Heart right ventricle (tissue), 16 donors: ENCODE measurements around the gene PRSS8. TPM values are rescaled to one million over a fixed set of nuclear protein-coding genes. Genes with fewer than 3 reads are reported as not detected.
"Not testable (repeated sequence)": the region's sequence is repeated elsewhere in the genome, so short reads cannot be mapped to it uniquely, and the experiment has no call there.

Source experiments
- ATAC-seq, 8 donors: fragments of 200-7000 bp; cut with Tn5 transposase; one replicate each; pipeline ENCODE4 v1.9.1; 2020; ENCODE audit warnings: mild to moderate bottlenecking in 8 of 8, moderate library complexity in 8 of 8, moderate number of reproducible peaks in 1 of 8
- DNase-seq, 2 donors: peaks; one replicate each; pipeline ENCODE4 v3.0.0-alpha.2; 2020
- H3K27ac ChIP-seq, 10 donors: fragments of 200-600 bp; sonication (generic) in 2 of 10; one replicate each; pipeline versions ENCODE4 v1.5.0 to v1.8.0; 2020 to 2022; ENCODE audit warnings: mild to moderate bottlenecking in 3 of 10
- H3K27me3 ChIP-seq, 7 donors: fragments of 200-600 bp; one replicate each; pipeline ENCODE4 v1.8.0; 2021 to 2022; ENCODE audit warnings: mild to moderate bottlenecking in 2 of 7
- H3K36me3 ChIP-seq, 9 donors: fragments of 200-600 bp; sonication (generic) in 1 of 9; one replicate each; pipeline versions ENCODE4 v1.5.0 to v1.8.0; 2020 to 2022; ENCODE audit warnings: mild to moderate bottlenecking in 2 of 9
- H3K4me1 ChIP-seq, 9 donors: fragments of 200-600 bp; sonication (generic) in 1 of 9; one replicate each; pipeline versions ENCODE4 v1.5.0 to v1.8.0; 2020 to 2022; ENCODE audit warnings: mild to moderate bottlenecking in 4 of 9
- H3K4me3 ChIP-seq, 10 donors: fragments of 200-600 bp; sonication (generic) in 2 of 10; one replicate each; pipeline versions ENCODE4 v1.5.0 to v1.8.0; 2020 to 2022; ENCODE audit warnings: mild to moderate bottlenecking in 7 of 10, moderate library complexity in 2 of 10
- H3K9me3 ChIP-seq, 11 donors: fragments of 200-600 bp in 10 of 11; sonication (generic) in 2 of 11; one replicate each; pipeline versions ENCODE4 v1.5.0 to v1.8.0; 2013 to 2022; ENCODE audit warnings: mild to moderate bottlenecking in 2 of 11, control low read depth in 1 of 11, moderate library complexity in 1 of 11
- WGBS, 2 donors: extraction: QIAGEN DNeasy Blood & Tissue Kit; methylation state at CpG; one replicate each; pipeline ENCODE4 v1.1.7; 2013; ENCODE audit warnings: inconsistent platforms in 1 of 2; 5-methylcytosine and 5-hydroxymethylcytosine counted together
- intact Hi-C, 10 donors: fragments of 100-400 bp; cut with DNase I; formaldehyde crosslinking; loops; one replicate each; pipeline versions ENCODE4 v1.11.1 to v1.14.2; 2022
- polyA plus RNA-seq, 2 donors: library from polyadenylated mRNA; stranded (reverse); fragments of 200-250 nt; gene quantifications; one replicate each; pipeline ENCODE4 v1.2.3, GENCODE V29; 2013
- total RNA-seq, 10 donors: library from RNA; stranded (reverse); fragmentation: NEBNext Ultra II Directional in 3 of 10; extraction: Animal tissue kit (Norgen Biotek cat#: 25700) in 3 of 10; gene quantifications; one replicate each; pipeline versions ENCODE4 v1.2.1 to v1.2.4, GENCODE V29; 2021 to 2023
- TF ChIP-seq, protein P1 (sequence below), 9 donors: fragments of 200-600 bp; sonication (generic) in 2 of 9; IDR thresholded peaks; one replicate each; pipeline versions ENCODE4 v1.5.0 to v1.8.0; 2021 to 2022; ENCODE audit warnings: antibody characterized with exemption in 9 of 9, mild to moderate bottlenecking in 5 of 9, moderate library complexity in 1 of 9
- donor health status: Arrhythmogenic right ventricular cardiomyopathy.
- donor health status: ischemic (EF 13 %, LVEDD 7.1; RV severe dilation, severe dysfunction).
- donor health status: healthy with polysubstance abuse.
- donor health status: DM: no; HTN: yes; CAD: no.
- donor health status: DM: no; HTN: no; CAD: no.
- donor health status: ischemic (EF 25% LVEDD 6.9; RV normal size, moderate dysfunction).
- donor health status: ischemic (EF 25% LVEDD 5.7; RV mildly dilated, moderate dysfunction).
- donor health status: healthy.
- donor health status: DM: yes; HTN: yes; CAD: no.
- donor health status: Ischemic cardiomyopathy.
- donor health status: ischemic (EF 35%, LVEDD 5.7; RV mildly dilated, moderate dysfunction).
- donor health status: nonischemic (EF 11% LVEDD 7.7; RV severe dilation, severe dysfunction).
- donor health status: DM: yes; HTN: yes; CAD: no.
- donor health status: PGD.
- donor health status: ischemic (EF 29% LVEDD 5.4; RV normal size, mild dysfunction).
- donor health status: nonischemic (EF 23%, LVEDD 6.1; RV moderate dilation, normal function).

PRSS8 gene
- total and polyA plus RNA-seq, 12 donors, result 0.09 to 0.57 (median 0.16) TPM; not detected in 7

GRCh38 chr16:31148896-31149295 is 13.4 kb upstream of the PRSS8 start:
- Histone ChIP-seq H3K4me3 (peak overlapping the region in 1 of 10 donors; percentile 16), H3K4me1 (peaks cover 0 to 15% (median 0%) of the 10 kb centered on the region in 9 donors), H3K9me3 (no peaks in the 10 kb centered on the region), H3K27me3 (peaks cover 0 to 25% (median 13%) of the 10 kb centered on the region in 7 donors), H3K27ac (peak overlapping the region in 1 of 10 donors; percentile 64), H3K36me3 (no peaks in the 10 kb centered on the region)
- intact Hi-C loops, result loop anchor here in 4 of 10 donors (10.0 kb wide), 2 partner anchors 154 to 164 kb away; partner anchors contain the start of gene HSD3B7 (in 2 of the 4)
- ATAC-seq (no peak), DNase-seq (no peak)
- TF ChIP-seq, protein P1, sequence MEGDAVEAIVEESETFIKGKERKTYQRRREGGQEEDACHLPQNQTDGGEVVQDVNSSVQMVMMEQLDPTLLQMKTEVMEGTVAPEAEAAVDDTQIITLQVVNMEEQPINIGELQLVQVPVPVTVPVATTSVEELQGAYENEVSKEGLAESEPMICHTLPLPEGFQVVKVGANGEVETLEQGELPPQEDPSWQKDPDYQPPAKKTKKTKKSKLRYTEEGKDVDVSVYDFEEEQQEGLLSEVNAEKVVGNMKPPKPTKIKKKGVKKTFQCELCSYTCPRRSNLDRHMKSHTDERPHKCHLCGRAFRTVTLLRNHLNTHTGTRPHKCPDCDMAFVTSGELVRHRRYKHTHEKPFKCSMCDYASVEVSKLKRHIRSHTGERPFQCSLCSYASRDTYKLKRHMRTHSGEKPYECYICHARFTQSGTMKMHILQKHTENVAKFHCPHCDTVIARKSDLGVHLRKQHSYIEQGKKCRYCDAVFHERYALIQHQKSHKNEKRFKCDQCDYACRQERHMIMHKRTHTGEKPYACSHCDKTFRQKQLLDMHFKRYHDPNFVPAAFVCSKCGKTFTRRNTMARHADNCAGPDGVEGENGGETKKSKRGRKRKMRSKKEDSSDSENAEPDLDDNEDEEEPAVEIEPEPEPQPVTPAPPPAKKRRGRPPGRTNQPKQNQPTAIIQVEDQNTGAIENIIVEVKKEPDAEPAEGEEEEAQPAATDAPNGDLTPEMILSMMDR (IDR thresholded peaks at IDR 0.05), result no peak
- 72 to 77% methylated on average over 25 of the region's 25 CpGs for WGBS, 2 donors

DNA sequence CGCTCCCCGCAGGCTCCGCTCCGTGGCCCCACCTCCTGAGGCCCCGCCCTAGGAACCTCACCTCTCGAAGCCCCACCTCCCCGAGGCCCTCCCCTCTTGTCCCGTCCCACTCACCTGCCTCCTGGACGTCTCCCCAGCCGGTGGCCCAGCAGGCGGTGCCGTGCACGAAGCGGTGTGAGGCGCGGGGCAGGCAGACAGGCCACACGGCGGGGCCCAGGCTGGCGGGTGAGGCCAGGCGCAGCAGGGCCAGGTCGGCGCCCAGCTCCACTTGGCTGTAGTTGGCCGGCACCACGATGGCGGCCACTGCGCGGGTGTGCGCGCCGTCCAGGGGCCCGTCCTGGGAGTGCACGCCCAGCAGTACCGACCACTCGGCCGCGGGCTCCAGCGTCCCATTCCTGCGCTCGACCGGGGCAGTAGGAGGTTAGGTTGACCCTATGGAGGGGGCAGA is 12.8 kb upstream of the PRSS8 start:
- no peaks in the 10 kb centered on the region for H3K9me3 ChIP-seq
- no peaks in the 10 kb centered on the region for H3K36me3 ChIP-seq
- TF ChIP-seq, protein P1 (IDR thresholded peaks at IDR 0.05), result no peak
- H3K4me3 ChIP-seq, result peak overlapping the region in 1 of 10 donors; percentile 11
- no peak overlapping the region for H3K27ac ChIP-seq
- intact Hi-C loops, result loop anchor here in 4 of 10 donors (10.0 kb wide), 2 partner anchors 154 to 164 kb away; partner anchors contain the start of gene HSD3B7 (in 2 of the 4)
- peak in 3 of 8 donors; percentile 18 to 20 (median 20) for ATAC-seq
- H3K4me1 ChIP-seq, result peaks cover 0 to 15% (median 0%) of the 10 kb centered on the region in 9 donors
- H3K27me3 ChIP-seq, result peaks cover 0 to 25% (median 13%) of the 10 kb centered on the region in 7 donors
- 9 to 15% methylated on average over 40 of the region's 40 CpGs for WGBS, 2 donors
- DNase-seq, result no peak

GRCh38 chr16:31147574-31147973 is 12.0 kb upstream of the PRSS8 start:
- H3K9me3 ChIP-seq, result no peaks in the 10 kb centered on the region
- H3K36me3 ChIP-seq, result no peaks in the 10 kb centered on the region
- no peak for ATAC-seq
- TF ChIP-seq, protein P1 (IDR thresholded peaks at IDR 0.05), result no peak
- no peak overlapping the region for H3K4me3 ChIP-seq
- H3K4me1 ChIP-seq, result peaks cover 0 to 22% (median 3%) of the 10 kb centered on the region in 9 donors
- intact Hi-C loops, result loop anchor here in 4 of 10 donors (10.0 kb wide), 2 partner anchors 153 to 163 kb away; partner anchors contain the start of gene HSD3B7 (in 2 of the 4)
- WGBS, 2 donors, result 92 to 93% methylated on average over 3 of the region's 3 CpGs
- H3K27me3 ChIP-seq, result peaks cover 0 to 25% (median 13%) of the 10 kb centered on the region in 7 donors
- no peak for DNase-seq
- no peak overlapping the region for H3K27ac ChIP-seq

GRCh38 chr16:31145398-31145990 is 10.0 kb upstream of the PRSS8 start:
- no peak overlapping the region for H3K27ac ChIP-seq
- DNase-seq (no peak), ATAC-seq (no peak)
- TF ChIP-seq, protein P1 (IDR thresholded peaks at IDR 0.05), result no peak
- H3K4me3 ChIP-seq, result no peak overlapping the region
- H3K4me1 ChIP-seq, result peaks cover 0 to 28% (median 15%) of the 10 kb centered on the region in 9 donors
- intact Hi-C loops, result loop anchor here in 4 of 10 donors (10.0 kb wide), 2 partner anchors 151 to 161 kb away; partner anchors contain the start of gene HSD3B7 (in 2 of the 4)
- WGBS, 2 donors, result 74 to 82% methylated on average over 12 of the region's 12 CpGs
- no peaks in the 10 kb centered on the region for H3K36me3 ChIP-seq
- H3K27me3 ChIP-seq, result peaks cover 0 to 25% (median 13%) of the 10 kb centered on the region in 7 donors
- no peaks in the 10 kb centered on the region for H3K9me3 ChIP-seq

DNA sequence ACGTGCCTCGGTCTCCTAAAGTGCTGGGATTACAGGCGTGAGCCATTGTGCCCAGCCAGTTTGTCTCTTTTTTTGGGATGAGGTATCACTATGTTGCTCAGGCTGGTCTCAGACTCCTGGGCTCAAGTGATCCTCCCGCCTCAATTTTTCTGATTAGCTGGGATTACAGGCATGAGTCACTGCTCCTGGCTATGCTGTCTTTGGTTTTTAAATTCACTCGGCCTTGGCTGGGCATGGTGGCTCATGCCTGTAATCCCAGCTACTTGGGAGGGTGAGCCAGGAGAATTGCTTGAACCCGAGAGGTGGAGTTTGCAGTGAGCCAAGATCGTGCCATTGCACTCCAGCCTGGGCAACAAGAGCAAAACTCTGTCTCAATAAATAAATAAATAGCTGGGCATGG is 8.9 kb upstream of the PRSS8 start:
- not testable (repeated sequence) for H3K4me3 ChIP-seq, H3K27ac ChIP-seq, H3K9me3 ChIP-seq, H3K36me3 ChIP-seq, ATAC-seq, DNase-seq
- Histone ChIP-seq H3K4me1 (peaks cover 0 to 21% (median 15%) of the 10 kb centered on the region in 9 donors), H3K27me3 (peaks cover 0 to 22% (median 13%) of the 10 kb centered on the region in 7 donors)
- 92 to 93% methylated on average over 7 of the region's 7 CpGs for WGBS, 2 donors
- intact Hi-C loops, result loop anchor here in 8 of 10 donors (5.0 to 10.0 kb wide), 7 partner anchors 37 to 160 kb away; partner anchors contain the start of genes BCKDK (in 4 of the 8), HSD3B7 (in 4 of the 8), FUS (in 1 of the 8) and STX4 (in 1 of the 8)
